Liver (tissue), 9 donors: Measurements from ENCODE around the gene ISX. TPM values are rescaled to one million over a fixed set of nuclear protein-coding genes. Genes with fewer than 3 reads are reported as not detected.

Experiments used
- DNase-seq: peaks from one replicate; pipeline ENCODE4 v3.0.0-alpha.2; 2017; ENCODE audit warnings: low spot score
- H3K27ac ChIP-seq, 2 donors: one replicate each; pipeline ENCODE4 v1.7.0; 2013; ENCODE audit warnings: inconsistent platforms in 2 of 2, low read length in 2 of 2, control low read depth in 1 of 2, low read depth in 1 of 2, mild to moderate bottlenecking in 1 of 2
- H3K27me3 ChIP-seq, 4 donors: one replicate each; pipeline versions ENCODE4 v1.6.1 to v1.7.0; 2013; ENCODE audit warnings: low read length in 3 of 4, inconsistent platforms in 1 of 4, mild to moderate bottlenecking in 1 of 4, moderate library complexity in 1 of 4; ENCODE audit not compliant: control insufficient read depth in 4 of 4, insufficient read depth in 4 of 4
- H3K36me3 ChIP-seq, 4 donors: one replicate each; pipeline versions ENCODE4 v1.6.1 to v1.7.0; 2013; ENCODE audit warnings: low read length in 3 of 4, mild to moderate bottlenecking in 3 of 4, low read depth in 1 of 4, moderate library complexity in 1 of 4; ENCODE audit not compliant: control insufficient read depth in 4 of 4, insufficient read depth in 3 of 4
- H3K4me1 ChIP-seq, 4 donors: one replicate each; pipeline versions ENCODE4 v1.6.1 to v1.7.0; 2013; ENCODE audit warnings: low read length in 3 of 4, mild to moderate bottlenecking in 3 of 4, moderate library complexity in 1 of 4; ENCODE audit not compliant: control insufficient read depth in 4 of 4, insufficient read depth in 4 of 4
- H3K4me3 ChIP-seq, 3 donors: one replicate each; pipeline versions ENCODE4 v1.6.1 to v1.7.0; 2013; ENCODE audit warnings: low read length in 3 of 3, control low read depth in 1 of 3, low read depth in 1 of 3, mild to moderate bottlenecking in 1 of 3
- H3K9ac ChIP-seq, 2 donors: one replicate each; pipeline ENCODE4 v1.7.0; 2013; ENCODE audit warnings: low read length in 2 of 2, mild to moderate bottlenecking in 2 of 2, moderate library complexity in 2 of 2, control low read depth in 1 of 2, low read depth in 1 of 2
- H3K9me3 ChIP-seq, 4 donors: one replicate each; pipeline versions ENCODE4 v1.6.1 to v1.7.0; 2013; ENCODE audit warnings: low read length in 3 of 4; ENCODE audit not compliant: control insufficient read depth in 4 of 4
- EGR1 ChIP-seq, 2 donors: IDR thresholded peaks; 2 replicates each; pipeline ENCODE4 v1.6.1; 2016 to 2018; ENCODE audit warnings: antibody characterized with exemption in 2 of 2, low read depth in 2 of 2
- FOXA1 ChIP-seq: IDR thresholded peaks from 2 replicates; pipeline ENCODE4 v1.6.1; 2016; ENCODE audit warnings: antibody characterized with exemption
- FOXA2 ChIP-seq: IDR thresholded peaks from 2 replicates; pipeline ENCODE4 v1.6.1; 2016; ENCODE audit warnings: antibody characterized with exemption
- GABPA ChIP-seq, 2 donors: IDR thresholded peaks in 1 of 2; conservative IDR thresholded peaks in 1 of 2; 2 replicates each; pipeline ENCODE4 v1.6.1; 2016; ENCODE audit warnings: antibody characterized with exemption in 2 of 2, mild to moderate bottlenecking in 1 of 2, moderate library complexity in 1 of 2
- HNF4A ChIP-seq, 2 donors: conservative IDR thresholded peaks; 2 replicates each; pipeline ENCODE4 v1.6.1; 2016; ENCODE audit warnings: antibody characterized with exemption in 2 of 2, mild to moderate bottlenecking in 2 of 2
- HNF4G ChIP-seq: IDR thresholded peaks from 2 replicates; pipeline ENCODE4 v1.6.1; 2016; ENCODE audit warnings: antibody characterized with exemption
- JUND ChIP-seq, 2 donors: IDR thresholded peaks; 2 replicates each; pipeline ENCODE4 v1.6.1; 2016; ENCODE audit warnings: antibody characterized with exemption in 2 of 2
- NR2F2 ChIP-seq: IDR thresholded peaks from 2 replicates; pipeline ENCODE4 v1.6.1; 2016; ENCODE audit warnings: antibody characterized with exemption
- RXRA ChIP-seq, 2 donors: IDR thresholded peaks; 2 replicates each; pipeline ENCODE4 v1.6.1; 2017 to 2018; ENCODE audit warnings: antibody characterized with exemption in 2 of 2, mild to moderate bottlenecking in 1 of 2
- TAF1 ChIP-seq: conservative IDR thresholded peaks from 2 replicates; pipeline ENCODE4 v1.6.1; 2016; ENCODE audit warnings: antibody characterized with exemption, mild to moderate bottlenecking
- WGBS: extraction: QIAGEN DNeasy Blood & Tissue Kit; methylation state at CpG from one replicate; pipeline ENCODE4 v1.1.7; 2013; 5-methylcytosine and 5-hydroxymethylcytosine counted together
- polyA plus RNA-seq, 2 donors: library from polyadenylated mRNA; stranded (reverse) in 1 of 2; unstranded in 1 of 2; fragments of 200-250 nt in 1 of 2; fragments of >200 nt in 1 of 2; fragmentation: Nextera tagmentation in 1 of 2; extraction: Ambion mirVana in 1 of 2; gene quantifications; one replicate each; pipeline versions ENCODE4 v1.2.1 to v1.2.3, GENCODE V29; 2013 to 2015
- total RNA-seq, 2 donors: library from RNA; depleted of rRNA; stranded (reverse); fragments of >200 nt; gene quantifications; one replicate each; pipeline ENCODE4 v1.2.3, GENCODE V29; 2014
- TF ChIP-seq, protein P1 (sequence below): IDR thresholded peaks from 2 replicates; pipeline ENCODE4 v1.6.1; 2016; ENCODE audit warnings: antibody characterized with exemption
- TF ChIP-seq, protein P2 (sequence below): IDR thresholded peaks from 2 replicates; pipeline ENCODE4 v1.6.1; 2016; ENCODE audit warnings: antibody characterized with exemption, mild to moderate bottlenecking
- TF ChIP-seq, protein P3 (sequence below): fragments of 150-350 bp; IDR thresholded peaks from 2 replicates; pipeline ENCODE4 v1.5.1; 2017; ENCODE audit warnings: improper control_type of control experiment, low read depth, low read length; ENCODE audit not compliant: missing input control
- donor health status: healthy.
- donor health status: healthy.
- donor health status: healthy.
- donor health status: healthy.
- donor health status: healthy.

Gene ISX
- total and polyA plus RNA-seq, 4 donors = 0.03 to 2.7 TPM; not detected in 2

DNA sequence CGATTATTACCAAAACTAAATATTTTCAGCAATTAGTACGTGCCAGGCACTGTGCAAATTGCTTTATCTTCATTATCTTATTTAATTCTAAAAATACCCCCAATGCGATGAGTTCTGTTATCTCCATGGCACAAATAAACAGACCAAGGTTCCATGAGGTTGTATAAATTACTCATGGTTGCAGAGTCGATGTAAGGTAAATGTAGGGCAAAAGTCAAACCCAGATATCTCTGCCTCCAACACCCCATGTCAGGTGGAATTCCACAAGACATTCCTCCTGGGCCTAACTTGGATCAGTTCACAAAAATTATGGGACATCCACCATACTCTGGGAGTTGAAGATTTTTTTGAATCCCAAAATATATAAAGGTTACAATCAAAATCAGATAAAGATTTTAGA, 43.7 kb downstream of the ISX start (continued):
- TF ChIP-seq HNF4A (conservative IDR thresholded peaks at IDR 0.05) (no peak), HNF4G (no peak)
- TF ChIP-seq, protein P1, sequence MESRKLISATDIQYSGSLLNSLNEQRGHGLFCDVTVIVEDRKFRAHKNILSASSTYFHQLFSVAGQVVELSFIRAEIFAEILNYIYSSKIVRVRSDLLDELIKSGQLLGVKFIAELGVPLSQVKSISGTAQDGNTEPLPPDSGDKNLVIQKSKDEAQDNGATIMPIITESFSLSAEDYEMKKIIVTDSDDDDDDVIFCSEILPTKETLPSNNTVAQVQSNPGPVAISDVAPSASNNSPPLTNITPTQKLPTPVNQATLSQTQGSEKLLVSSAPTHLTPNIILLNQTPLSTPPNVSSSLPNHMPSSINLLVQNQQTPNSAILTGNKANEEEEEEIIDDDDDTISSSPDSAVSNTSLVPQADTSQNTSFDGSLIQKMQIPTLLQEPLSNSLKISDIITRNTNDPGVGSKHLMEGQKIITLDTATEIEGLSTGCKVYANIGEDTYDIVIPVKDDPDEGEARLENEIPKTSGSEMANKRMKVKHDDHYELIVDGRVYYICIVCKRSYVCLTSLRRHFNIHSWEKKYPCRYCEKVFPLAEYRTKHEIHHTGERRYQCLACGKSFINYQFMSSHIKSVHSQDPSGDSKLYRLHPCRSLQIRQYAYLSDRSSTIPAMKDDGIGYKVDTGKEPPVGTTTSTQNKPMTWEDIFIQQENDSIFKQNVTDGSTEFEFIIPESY = no peak
- TF ChIP-seq, protein P2, sequence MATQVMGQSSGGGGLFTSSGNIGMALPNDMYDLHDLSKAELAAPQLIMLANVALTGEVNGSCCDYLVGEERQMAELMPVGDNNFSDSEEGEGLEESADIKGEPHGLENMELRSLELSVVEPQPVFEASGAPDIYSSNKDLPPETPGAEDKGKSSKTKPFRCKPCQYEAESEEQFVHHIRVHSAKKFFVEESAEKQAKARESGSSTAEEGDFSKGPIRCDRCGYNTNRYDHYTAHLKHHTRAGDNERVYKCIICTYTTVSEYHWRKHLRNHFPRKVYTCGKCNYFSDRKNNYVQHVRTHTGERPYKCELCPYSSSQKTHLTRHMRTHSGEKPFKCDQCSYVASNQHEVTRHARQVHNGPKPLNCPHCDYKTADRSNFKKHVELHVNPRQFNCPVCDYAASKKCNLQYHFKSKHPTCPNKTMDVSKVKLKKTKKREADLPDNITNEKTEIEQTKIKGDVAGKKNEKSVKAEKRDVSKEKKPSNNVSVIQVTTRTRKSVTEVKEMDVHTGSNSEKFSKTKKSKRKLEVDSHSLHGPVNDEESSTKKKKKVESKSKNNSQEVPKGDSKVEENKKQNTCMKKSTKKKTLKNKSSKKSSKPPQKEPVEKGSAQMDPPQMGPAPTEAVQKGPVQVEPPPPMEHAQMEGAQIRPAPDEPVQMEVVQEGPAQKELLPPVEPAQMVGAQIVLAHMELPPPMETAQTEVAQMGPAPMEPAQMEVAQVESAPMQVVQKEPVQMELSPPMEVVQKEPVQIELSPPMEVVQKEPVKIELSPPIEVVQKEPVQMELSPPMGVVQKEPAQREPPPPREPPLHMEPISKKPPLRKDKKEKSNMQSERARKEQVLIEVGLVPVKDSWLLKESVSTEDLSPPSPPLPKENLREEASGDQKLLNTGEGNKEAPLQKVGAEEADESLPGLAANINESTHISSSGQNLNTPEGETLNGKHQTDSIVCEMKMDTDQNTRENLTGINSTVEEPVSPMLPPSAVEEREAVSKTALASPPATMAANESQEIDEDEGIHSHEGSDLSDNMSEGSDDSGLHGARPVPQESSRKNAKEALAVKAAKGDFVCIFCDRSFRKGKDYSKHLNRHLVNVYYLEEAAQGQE = no peak

DNA sequence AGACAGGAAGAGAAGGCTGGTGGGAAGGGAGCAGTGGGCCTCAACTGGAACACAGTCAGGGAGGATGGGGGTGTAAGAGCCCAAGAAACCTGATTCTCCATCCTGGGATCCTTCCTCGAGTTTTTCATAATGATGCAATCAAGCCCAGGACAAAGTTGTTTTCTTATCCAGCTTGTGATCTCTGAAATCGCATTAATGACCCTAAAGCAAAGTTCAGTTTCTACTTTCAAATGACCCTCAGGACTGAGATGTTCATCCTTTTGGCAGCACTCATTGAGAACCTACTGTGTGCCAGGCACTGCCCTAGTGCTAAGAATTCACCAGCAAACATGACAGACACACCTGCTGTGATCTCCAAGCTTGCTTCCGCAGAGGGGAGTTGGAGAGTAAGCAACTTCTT, 45.3 kb downstream of the ISX start:
- Histone ChIP-seq H3K4me3 (no peak overlapping the region), H3K9ac (no peak overlapping the region), H3K9me3 (peaks cover 0 to 4% (median 2%) of the 10 kb centered on the region in 4 donors), H3K27me3 (peaks cover 0 to 2% (median 2%) of the 10 kb centered on the region in 4 donors), H3K27ac (no peak overlapping the region), H3K4me1 (no peaks in the 10 kb centered on the region), H3K36me3 (no peaks in the 10 kb centered on the region)
- TF ChIP-seq EGR1 (IDR thresholded peaks at IDR 0.05; ENCODE audit: low read depth in 2 of 2) (no peak), JUND (IDR thresholded peaks at IDR 0.05) (no peak), FOXA2 (no peak)
- WGBS = 52% methylated on average over 3 of the region's 3 CpGs
- DNase-seq = no peak

DNA sequence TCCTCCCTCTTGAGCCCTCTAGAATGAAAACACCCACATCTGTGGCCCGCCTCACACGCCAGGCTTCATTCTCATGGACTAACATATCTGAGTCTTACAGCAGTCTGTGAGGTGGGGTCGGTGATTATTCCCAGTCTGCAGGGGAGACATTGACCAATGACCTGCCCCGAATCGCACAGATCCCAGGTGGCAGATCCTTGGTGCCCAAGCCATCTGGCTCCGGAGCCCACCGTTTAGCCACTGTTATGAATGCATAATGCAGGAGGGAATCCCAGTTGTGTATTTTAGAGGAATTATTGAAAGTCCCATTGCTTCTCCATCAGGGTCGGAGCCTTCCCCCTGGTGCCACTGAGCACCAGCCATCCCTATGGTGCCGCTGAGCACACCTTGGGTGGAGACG, 47.4 kb downstream of the ISX start:
- Histone ChIP-seq H3K4me3 (no peak overlapping the region), H3K27me3 (peaks cover 0 to 2% (median 1%) of the 10 kb centered on the region in 4 donors), H3K27ac (no peak overlapping the region), H3K9ac (no peak overlapping the region), H3K9me3 (peaks cover 0 to 2% (median 2%) of the 10 kb centered on the region in 4 donors), H3K4me1 (no peaks in the 10 kb centered on the region), H3K36me3 (no peaks in the 10 kb centered on the region)
- DNase-seq = no peak
- 86% methylated on average over 10 of the region's 10 CpGs for WGBS
- TF ChIP-seq HNF4A (conservative IDR thresholded peaks at IDR 0.05) (no peak), HNF4G (no peak), NR2F2 (no peak), JUND (IDR thresholded peaks at IDR 0.05) (no peak), TAF1 (no peak), GABPA (IDR thresholded peaks at IDR 0.05 in 1 of 2, conservative IDR thresholded peaks at IDR 0.05 in 1 of 2) (no peak), FOXA1 (no peak), RXRA (IDR thresholded peaks at IDR 0.05) (no peak)
- TF ChIP-seq, protein P3, sequence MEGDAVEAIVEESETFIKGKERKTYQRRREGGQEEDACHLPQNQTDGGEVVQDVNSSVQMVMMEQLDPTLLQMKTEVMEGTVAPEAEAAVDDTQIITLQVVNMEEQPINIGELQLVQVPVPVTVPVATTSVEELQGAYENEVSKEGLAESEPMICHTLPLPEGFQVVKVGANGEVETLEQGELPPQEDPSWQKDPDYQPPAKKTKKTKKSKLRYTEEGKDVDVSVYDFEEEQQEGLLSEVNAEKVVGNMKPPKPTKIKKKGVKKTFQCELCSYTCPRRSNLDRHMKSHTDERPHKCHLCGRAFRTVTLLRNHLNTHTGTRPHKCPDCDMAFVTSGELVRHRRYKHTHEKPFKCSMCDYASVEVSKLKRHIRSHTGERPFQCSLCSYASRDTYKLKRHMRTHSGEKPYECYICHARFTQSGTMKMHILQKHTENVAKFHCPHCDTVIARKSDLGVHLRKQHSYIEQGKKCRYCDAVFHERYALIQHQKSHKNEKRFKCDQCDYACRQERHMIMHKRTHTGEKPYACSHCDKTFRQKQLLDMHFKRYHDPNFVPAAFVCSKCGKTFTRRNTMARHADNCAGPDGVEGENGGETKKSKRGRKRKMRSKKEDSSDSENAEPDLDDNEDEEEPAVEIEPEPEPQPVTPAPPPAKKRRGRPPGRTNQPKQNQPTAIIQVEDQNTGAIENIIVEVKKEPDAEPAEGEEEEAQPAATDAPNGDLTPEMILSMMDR = no peak
- TF ChIP-seq, protein P1 = no peak
- TF ChIP-seq, protein P2 = no peak
